HG02885 (cell line): Measurements from ENCODE around the gene SPI1.
A peak's percentile ranks its signal among the peaks of the same experiment; 100 is the strongest.
"Not testable (repeated sequence)": the region's sequence is repeated elsewhere in the genome, so short reads cannot be mapped to it uniquely, and the experiment has no call there.

Experiments
- ATAC-seq: cut with Tn5 transposase; IDR thresholded peaks from one replicate; pipeline ENCODE4 v1.9.1; 2021; ENCODE audit warnings: mild to moderate bottlenecking; ENCODE audit not compliant: unreplicated experiment, poor library complexity

SPI1 gene

GRCh38 chr11:47328449-47329390 lies 49.6 kb downstream of the SPI1 start:
- peak; percentile 50 for ATAC-seq

GRCh38 chr11:47327949-47328348 lies 50.4 kb downstream of the SPI1 start:
- ATAC-seq, result no peak

GRCh38 chr11:47327025-47327424 lies 51.3 kb downstream of the SPI1 start:
- no peak for ATAC-seq

- ATAC-seq, result no peak
Measured at GRCh38 chr11:47326198-47326597, 52.1 kb downstream of the SPI1 start.

- ATAC-seq, result no peak
Measured at GRCh38 chr11:47325271-47326041, 52.9 kb downstream of the SPI1 start.

GRCh38 chr11:47324520-47324919 lies 53.8 kb downstream of the SPI1 start:
- ATAC-seq, result no peak

GRCh38 chr11:47318166-47318565 lies 60.2 kb downstream of the SPI1 start:
- ATAC-seq, result no peak

GRCh38 chr11:47317064-47317828 lies 61.1 kb downstream of the SPI1 start:
- ATAC-seq, result peak; percentile 85

- ATAC-seq, result not testable (repeated sequence)
Measured at GRCh38 chr11:47316501-47316900, 61.8 kb downstream of the SPI1 start.

GRCh38 chr11:47314992-47315391 lies 63.4 kb downstream of the SPI1 start:
- ATAC-seq, result no peak

- no peak for ATAC-seq
Measured at GRCh38 chr11:47308050-47308823, 70.1 kb downstream of the SPI1 start.

- no peak for ATAC-seq
Measured at GRCh38 chr11:47306484-47306844, 71.9 kb downstream of the SPI1 start.

- ATAC-seq, result no peak
Measured at GRCh38 chr11:47305734-47306483, 72.4 kb downstream of the SPI1 start.
